GM12878 (cell line): Measurements from ENCODE around the gene ATAD2B. TPM values are rescaled to one million over a fixed set of nuclear protein-coding genes. Genes with fewer than 3 reads are reported as not detected.
A peak's percentile ranks its signal among the peaks of the same experiment; 100 is the strongest.

Experiments
- ATAC-seq: fragments of 200-7000 bp; cut with Tn5 transposase; 3 replicates; pipeline ENCODE4 v1.9.1; 2020; ENCODE audit warnings: mild to moderate bottlenecking, moderate library complexity
- BruUV-seq: library from RNA; stranded (reverse); fragments of 400-500 nt; replicated peaks from 2 replicates; lab custom pipeline; 2021; lab: Mats Ljungman, UMichigan
- CTCF ChIA-PET: fragments of 300-600 bp; sonication (Branson Sonifier 250); formaldehyde crosslinking; extraction: SDS; loops from one replicate; lab custom pipeline; 2021; ENCODE audit warnings: inconsistent platforms; lab: Yijun Ruan, JAX
- POLR2A ChIA-PET: fragments of 350-600 bp; formaldehyde crosslinking; extraction: SDS; loops from one replicate; lab custom pipeline; 2021; ENCODE audit warnings: inconsistent platforms; lab: Charles Lee
- RAD21 ChIA-PET: fragments of 300-600 bp; sonication (Branson Sonifier 250); formaldehyde crosslinking; loops from one replicate; lab custom pipeline; 2023; ENCODE audit warnings: antibody characterized with exemption; ENCODE audit not compliant: unreplicated experiment; lab: Charles Lee
- SMC1A ChIA-PET: fragments of 300-600 bp; sonication (Branson Sonifier 250); formaldehyde crosslinking; loops from one replicate; lab custom pipeline; 2023; ENCODE audit not compliant: unreplicated experiment, uncharacterized antibody; lab: Charles Lee
- DNase-seq: peaks from one replicate; pipeline ENCODE4 v3.0.0-alpha.2; 2011; ENCODE audit warnings: low read depth, low spot score
- FAIRE-seq: peaks from 3 replicates; lab custom pipeline; 2011; peaks lifted over from hg19 to GRCh38; lab: Jason Lieb, UNC
- H2AFZ ChIP-seq: 2 replicates; pipeline ENCODE4 v1.6.0; 2011; ENCODE audit warnings: low read depth, low read length, control low read depth; ENCODE audit not compliant: control insufficient read depth
- H3K27ac ChIP-seq: 2 replicates; pipeline ENCODE4 v1.5.1; 2011; ENCODE audit warnings: control low read depth; ENCODE audit not compliant: control insufficient read depth, insufficient read depth
- H3K27me3 ChIP-seq, 2 experiments: replicated peaks in 1 of 2; 2 replicates each; pipeline versions ENCODE4 v1.6.0 to v1.6.1; 2011; ENCODE audit warnings: low read length in 1 of 2; ENCODE audit not compliant: control insufficient read depth in 2 of 2, insufficient read depth in 2 of 2
- H3K36me3 ChIP-seq, 2 experiments: 2 replicates each; pipeline ENCODE4 v1.5.1; 2011; ENCODE audit warnings: low read length in 1 of 2; ENCODE audit not compliant: control insufficient read depth in 2 of 2, insufficient read depth in 2 of 2
- H3K4me1 ChIP-seq: 2 replicates; pipeline ENCODE4 v1.6.1; 2011; ENCODE audit warnings: mild to moderate bottlenecking, low read length, moderate library complexity, mixed read lengths; ENCODE audit not compliant: control insufficient read depth, insufficient read depth
- H3K4me2 ChIP-seq: 2 replicates; pipeline ENCODE4 v1.6.0; 2011; ENCODE audit warnings: control low read depth; ENCODE audit not compliant: control insufficient read depth, insufficient read depth
- H3K4me3 ChIP-seq: fragments of 200-600 bp; sonication (generic); 2 replicates; pipeline ENCODE4 v1.5.1; 2016
- H3K79me2 ChIP-seq: 2 replicates; pipeline ENCODE4 v1.6.0; 2011; ENCODE audit warnings: low read length; ENCODE audit not compliant: control insufficient read depth, insufficient read depth
- H3K9ac ChIP-seq: 2 replicates; pipeline ENCODE4 v1.8.0; 2011; ENCODE audit warnings: low read length, control low read depth, mixed read lengths; ENCODE audit not compliant: control insufficient read depth, insufficient read depth
- H3K9me3 ChIP-seq: replicated peaks from 3 replicates; pipeline ENCODE4 v1.5.1; 2011; ENCODE audit warnings: mild to moderate bottlenecking, low read length; ENCODE audit not compliant: control insufficient read depth, insufficient read depth
- H4K20me1 ChIP-seq: 2 replicates; pipeline ENCODE4 v1.6.0; 2011; ENCODE audit not compliant: control insufficient read depth, insufficient read depth
- BCL11A ChIP-seq: IDR thresholded peaks from 2 replicates; pipeline ENCODE4 v1.6.1; 2011; ENCODE audit warnings: low read depth, low read length
- KLF5 ChIP-seq: fragments of 450-650 bp; IDR thresholded peaks from 2 replicates; pipeline ENCODE4 v1.6.1; 2014; ENCODE audit warnings: mild to moderate bottlenecking; ENCODE audit not compliant: partially characterized antibody
- MEF2A ChIP-seq: IDR thresholded peaks from 2 replicates; pipeline ENCODE4 v1.6.1; 2011; ENCODE audit warnings: low read depth, mild to moderate bottlenecking, low read length, moderate library complexity; ENCODE audit not compliant: insufficient read depth
- MTA3 ChIP-seq: IDR thresholded peaks from 2 replicates; pipeline ENCODE4 v1.6.1; 2012; ENCODE audit warnings: low read length, inconsistent platforms, borderline replicate concordance
- NBN ChIP-seq: fragments of 450-650 bp; IDR thresholded peaks from 2 replicates; pipeline ENCODE4 v1.6.1; 2016
- NR2F1 ChIP-seq: fragments of 450-650 bp; conservative IDR thresholded peaks from 2 replicates; pipeline ENCODE4 v1.6.1; 2017; ENCODE audit warnings: mild to moderate bottlenecking
- POU2F2 ChIP-seq: IDR thresholded peaks from 3 replicates; pipeline ENCODE4 v1.6.1; 2011; ENCODE audit warnings: low read depth, mild to moderate bottlenecking, low read length, borderline replicate concordance
- RUNX3 ChIP-seq: IDR thresholded peaks from 2 replicates; pipeline ENCODE4 v1.6.1; 2012; ENCODE audit warnings: low read length, inconsistent platforms
- ZNF217 ChIP-seq: fragments of 450-650 bp; IDR thresholded peaks from 2 replicates; pipeline ENCODE4 v1.6.1; 2017; ENCODE audit warnings: antibody characterized with exemption, mild to moderate bottlenecking
- ZNF687 ChIP-seq: fragments of 450-650 bp; IDR thresholded peaks from 2 replicates; pipeline ENCODE4 v1.6.1; 2017; ENCODE audit warnings: mild to moderate bottlenecking, moderate library complexity
- WGBS: methylation state at CpG from one replicate; pipeline ENCODE4 v1.1.6; 2016; ENCODE audit warnings: low lambda C conversion rate; ENCODE audit not compliant: insufficient replicate concordance, insufficient coverage; ENCODE audit errors: missing lambda C conversion rate; 5-methylcytosine and 5-hydroxymethylcytosine counted together
- in situ Hi-C: fragments of 300-500 bp; cut with MboI; formaldehyde crosslinking; loops from 9 replicates; pipeline ENCODE4 v1.14.3; 2018; ENCODE audit warnings: mixed read lengths
- intact Hi-C: fragments of 100-400 bp; cut with micrococcal nuclease; formaldehyde crosslinking; loops from one replicate; pipeline ENCODE4 v1.14.2; 2022; ENCODE audit not compliant: unreplicated experiment
- polyA plus RNA-seq, 11 experiments: library from polyadenylated mRNA; depleted of rRNA in 4 of 11; unstranded in 6 of 11; stranded (reverse) in 5 of 11; fragments of >200 nt; fragmentation: Nextera tagmentation in 4 of 11; fragmentation: Illumina TruSeq in 1 of 11; extraction: Ambion mirVana in 4 of 11; extraction: Trizol in 1 of 11; gene quantifications; 1 replicate in 1 of 11; 2 replicates in 10 of 11; pipeline versions ENCODE4 v1.2.1 to v1.2.3, GENCODE V29; 2011 to 2016; ENCODE audit warnings: inconsistent platforms in 2 of 11, missing spikeins in 2 of 11, low read depth in 1 of 11
- total RNA-seq, 4 experiments: library from RNA; depleted of rRNA in 3 of 4; stranded (reverse); fragments of >200 nt in 3 of 4; fragmentation: Illumina TruSeq in 1 of 4; extraction: Trizol in 1 of 4; gene quantifications; 2 replicates each; pipeline versions ENCODE4 v1.2.1 to v1.2.3, GENCODE V29; 2013 to 2021

ATAD2B gene
- total and polyA plus RNA-seq, 10 of the 15 experiments (the other 5 are each of a cell fraction or from before 2014, with no cell fraction given): 3.6 to 29.9 (median 16.8) TPM

- TF ChIP-seq ZNF217: no peak
- Histone ChIP-seq H3K4me2 (peak overlapping the region; percentile 61), H3K27me3 (no peaks in the 10 kb centered on the region), H3K79me2 (peaks cover 45% of the 10 kb centered on the region), H2AFZ (no peak overlapping the region), H3K9ac (no peak overlapping the region; the same call in 1 of the 2 replicates), H3K27ac (no peak overlapping the region), H3K4me1 (peaks cover 7% of the 10 kb centered on the region; the same call in 1 of the 2 replicates), H4K20me1 (no peaks in the 10 kb centered on the region), H3K36me3 (no peaks in the 10 kb centered on the region), H3K4me3 (peak overlapping the region; percentile 96; the same call in 1 of the 2 replicates), H3K9me3 (no peaks in the 10 kb centered on the region)
- ATAC-seq (no peak), FAIRE-seq (no peak), DNase-seq (no peak)
- ChIA-PET POLR2A (interaction anchor here (0.8 to 5.3 kb wide), 4 partner anchors 10 to 110 kb away, joined by 3 to 97 read pairs (median 4); partner anchors contain the start of gene ATAD2B), CTCF (interaction anchor here (0.9 to 4.9 kb wide), 4 partner anchors 15 to 850 kb away, joined by 3 to 58 read pairs (median 8); partner anchors contain the start of gene ATAD2B), RAD21 (interaction anchor here (0.6 to 4.7 kb wide), 3 partner anchors 15 to 143 kb away, joined by 3 to 84 read pairs (median 3); partner anchors contain the start of genes ATAD2B and TP53I3), SMC1A (interaction anchor here (0.5 to 8.1 kb wide), 7 partner anchors 9 to 135 kb away, joined by 3 to 65 read pairs (median 3); partner anchors contain the start of genes ATAD2B and SF3B6)
- BruUV-seq: no TSS peak
- intact Hi-C loops (no loop called here), in situ Hi-C loops (no loop called here)
- 87% methylated on average over 8 of the region's 8 CpGs for WGBS
Measured at GRCh38 chr2:23941644-23942043, 14.7 kb upstream of the ATAD2B start.

GRCh38 chr2:23940718-23941620 lies 14.0 kb upstream of the ATAD2B start:
- Histone ChIP-seq H3K4me3 (peak overlapping the region; percentile 96), H3K36me3 (no peaks in the 10 kb centered on the region), H2AFZ (peak overlapping the region; percentile 79), H3K4me2 (peak overlapping the region; percentile 61), H3K27ac (peak overlapping the region; percentile 87), H3K4me1 (peaks cover 7% of the 10 kb centered on the region; the same call in 1 of the 2 replicates), H3K9me3 (no peaks in the 10 kb centered on the region), H3K27me3 (no peaks in the 10 kb centered on the region), H3K9ac (peak overlapping the region; percentile 80), H3K79me2 (peaks cover 45% of the 10 kb centered on the region), H4K20me1 (no peaks in the 10 kb centered on the region)
- peak; percentile 80 for ATAC-seq
- ChIA-PET RAD21 (interaction anchor here (0.6 to 4.7 kb wide), 4 partner anchors 10 to 143 kb away, joined by 3 to 84 read pairs (median 3); partner anchors contain the start of genes ATAD2B and TP53I3), POLR2A (interaction anchor here (0.5 to 5.3 kb wide), 7 partner anchors 9 to 111 kb away, joined by 3 to 97 read pairs (median 4); partner anchors contain the start of gene ATAD2B), SMC1A (interaction anchor here (0.5 to 8.1 kb wide), 8 partner anchors 10 to 136 kb away, joined by 3 to 65 read pairs (median 3); partner anchors contain the start of genes ATAD2B and SF3B6), CTCF (interaction anchor here (0.6 to 4.9 kb wide), 8 partner anchors 10 to 1360 kb away, joined by 3 to 58 read pairs (median 4); partner anchors contain the start of gene ATAD2B)
- 3% methylated on average over 42 of the region's 46 CpGs for WGBS
- intact Hi-C loops (loop anchor here (1.0 kb wide), 1 partner anchor 14 kb away; the partner anchor contains the start of gene ATAD2B), in situ Hi-C loops (no loop called here)
- FAIRE-seq: peak; percentile 68
- TSS peak; percentile 79 for BruUV-seq
- peak; percentile 51 for DNase-seq
- 0 out of 2 replicates have a peak, but pooled peaks have one; percentile 6 for TF ChIP-seq ZNF687
- TF ChIP-seq MTA3: 0 out of 2 replicates have a peak, but pooled peaks have one; percentile 51
- TF ChIP-seq POU2F2: no peak
- peak; percentile 26 for TF ChIP-seq RUNX3
- peak; percentile 94 for TF ChIP-seq NR2F1
- TF ChIP-seq NBN: 0 out of 2 replicates have a peak, but pooled peaks have one; percentile 28
- TF ChIP-seq MEF2A: 0 out of 2 replicates have a peak, but pooled peaks have one; percentile 14
- TF ChIP-seq KLF5: peak; percentile 14
- TF ChIP-seq BCL11A: no peak
